Measurements from ENCODE around the gene DNPH1. TPM values are rescaled to one million over a fixed set of nuclear protein-coding genes. Genes with fewer than 3 reads are reported as not detected.

Gene DNPH1
- total and polyA plus RNA-seq, 10 of the 15 experiments (the other 5 are each of a cell fraction or from before 2014, with no cell fraction given) = 7.0 to 136 (median 67.7) TPM

DNA sequence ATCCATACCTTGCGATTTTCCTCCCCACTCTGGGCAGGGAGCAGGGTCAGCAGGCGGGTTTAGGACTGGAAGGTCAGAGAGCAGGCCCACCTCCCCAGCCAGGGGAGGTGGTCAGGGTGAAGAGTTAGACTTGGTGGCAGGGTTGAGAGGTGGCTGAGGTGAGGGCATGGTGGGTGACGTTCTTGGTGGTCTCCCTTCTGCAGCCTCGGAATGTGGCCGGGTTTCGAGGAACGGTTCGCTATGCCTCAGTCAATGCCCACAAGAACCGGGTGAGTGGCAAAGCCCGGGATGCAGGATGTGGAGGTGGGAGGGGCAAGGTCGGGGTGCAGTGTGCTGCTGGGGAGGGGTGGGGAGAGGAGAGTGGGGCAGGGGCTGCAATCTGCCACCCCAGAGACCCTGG, 25.6 kb upstream of the DNPH1 start:
- in situ Hi-C loops (cut with MboI) (loop anchor here (5.0 kb wide), 1 partner anchor 252 kb away; no protein-coding TSS in a partner anchor), intact Hi-C loops (cut with micrococcal nuclease; ENCODE audit: unreplicated experiment) (no loop called here)
- Histone ChIP-seq H3K79me2 (ENCODE audit: control insufficient read depth, insufficient read depth, low read length) (no peaks in the 10 kb centered on the region), H3K9me3 (replicated peaks; ENCODE audit: control insufficient read depth, insufficient read depth, low read length) (no peaks in the 10 kb centered on the region), H3K4me1 (ENCODE audit: control insufficient read depth, insufficient read depth, low read length) (peaks cover 16% of the 10 kb centered on the region), H3K27ac (ENCODE audit: control insufficient read depth, insufficient read depth) (no peak overlapping the region), H3K36me3 (ENCODE audit: control insufficient read depth in 2 of 2, insufficient read depth in 2 of 2, low read length in 1 of 2) (no peaks in the 10 kb centered on the region), H4K20me1 (ENCODE audit: control insufficient read depth, insufficient read depth) (no peaks in the 10 kb centered on the region), H3K4me2 (ENCODE audit: control insufficient read depth, insufficient read depth) (no peak overlapping the region), H3K27me3 (replicated peaks in 1 of 2; ENCODE audit: control insufficient read depth in 2 of 2, insufficient read depth in 2 of 2, low read length in 1 of 2) (peaks cover 0 to 3% of the 10 kb centered on the region in 2 experiments; a peak in 1 of 4 replicates), H3K4me3 (no peak overlapping the region), H3K9ac (ENCODE audit: control insufficient read depth, insufficient read depth, low read length) (no peak overlapping the region), H2AFZ (ENCODE audit: control insufficient read depth, low read depth, low read length) (no peak overlapping the region)
- TF ChIP-seq E2F8 (IDR thresholded peaks at IDR 0.05; ENCODE audit: low read depth, partially characterized antibody) = no peak
- no peak for TF ChIP-seq ETV6 (conservative IDR thresholded peaks at IDR 0.05 in 1 of 2, IDR thresholded peaks at IDR 0.05 in 1 of 2; ENCODE audit: borderline replicate concordance in 1 of 2, low read depth in 1 of 2)
- ChIA-PET SMC1A (ENCODE audit: uncharacterized antibody, unreplicated experiment) (no interaction called here), POLR2A (interaction anchor here (1.1 kb wide), 1 partner anchor 9 kb away, joined by 3 read pairs; no protein-coding TSS in a partner anchor), CTCF (no interaction called here), RAD21 (ENCODE audit: unreplicated experiment) (no interaction called here)
- no TSS peak for BruUV-seq (replicated peaks)
- DNase-seq (ENCODE audit: low read depth, low spot score) (no peak), ATAC-seq (no peak), FAIRE-seq (no peak)
- 32% methylated on average over 10 of the region's 11 CpGs for WGBS (ENCODE audit: insufficient coverage, insufficient replicate concordance, low lambda C conversion rate, missing lambda C conversion rate)
